Endothelial cell (in vitro differentiated cells): ENCODE results near the gene GPR146. TPM values are rescaled to one million over a fixed set of nuclear protein-coding genes. Genes with fewer than 3 reads are reported as not detected.
"Not testable (repeated sequence)": the region's sequence is repeated elsewhere in the genome, so short reads cannot be mapped to it uniquely, and the experiment has no call there.

Source experiments
- DNase-seq: peaks from one replicate; pipeline ENCODE4 v3.0.0; 2021; ENCODE audit warnings: low spot score
- H3K27ac Mint-ChIP-seq: one replicate; pipeline ENCODE4 v1.8.0; 2021; ENCODE audit warnings: mixed read lengths, inconsistent platforms; ENCODE audit not compliant: unreplicated experiment
- H3K27me3 Mint-ChIP-seq: one replicate; pipeline ENCODE4 v1.8.0; 2021; ENCODE audit warnings: mild to moderate bottlenecking, moderate library complexity, mixed read lengths, inconsistent platforms; ENCODE audit not compliant: unreplicated experiment
- H3K36me3 Mint-ChIP-seq: one replicate; pipeline ENCODE4 v1.8.0; 2021; ENCODE audit warnings: mild to moderate bottlenecking, low read depth, mixed read lengths, inconsistent platforms; ENCODE audit not compliant: unreplicated experiment
- H3K4me1 Mint-ChIP-seq: one replicate; pipeline ENCODE4 v1.8.0; 2021; ENCODE audit warnings: mild to moderate bottlenecking, mixed read lengths, inconsistent platforms; ENCODE audit not compliant: unreplicated experiment
- H3K4me3 Mint-ChIP-seq: one replicate; pipeline ENCODE4 v1.8.0; 2021; ENCODE audit warnings: mild to moderate bottlenecking, mixed read lengths, inconsistent platforms; ENCODE audit not compliant: unreplicated experiment
- H3K9me3 Mint-ChIP-seq: one replicate; pipeline ENCODE4 v1.8.0; 2021; ENCODE audit warnings: mixed read lengths, inconsistent platforms; ENCODE audit not compliant: unreplicated experiment
- CTCF ChIP-seq: fragments of 200-600 bp; sonication (generic); IDR thresholded peaks from one replicate; pipeline ENCODE4 v1.5.0; 2021; ENCODE audit warnings: antibody characterized with exemption; ENCODE audit not compliant: unreplicated experiment
- total RNA-seq: library from RNA; stranded (reverse); fragmentation: NEBNext Ultra II Directional; extraction: Animal tissue kit (Norgen Biotek cat#: 25700); gene quantifications from one replicate; pipeline ENCODE4 v1.2.1, GENCODE V29; 2021; ENCODE audit not compliant: unreplicated experiment

GPR146 gene
- total RNA-seq, 1 donor from 2014 or later = 8.1 TPM

- Mint-ChIP-seq H3K36me3 (peaks cover 5% of the 10 kb centered on the region), H3K27me3 (peaks cover 5% of the 10 kb centered on the region), H3K4me3 (no peak overlapping the region), H3K4me1 (no peaks in the 10 kb centered on the region), H3K9me3 (no peaks in the 10 kb centered on the region), H3K27ac (no peak overlapping the region)
- DNase-seq = no peak
- peak; percentile 34 for TF ChIP-seq CTCF
These were observed 46.6 kb upstream of the GPR146 start for GRCh38 chr7:997404-998395.

GRCh38 chr7:999149-999879 lies 45.0 kb upstream of the GPR146 start:
- Mint-ChIP-seq H3K4me3 (no peak overlapping the region), H3K27me3 (peaks cover 6% of the 10 kb centered on the region), H3K36me3 (peaks cover 5% of the 10 kb centered on the region), H3K4me1 (no peaks in the 10 kb centered on the region), H3K27ac (no peak overlapping the region), H3K9me3 (no peaks in the 10 kb centered on the region)
- no peak for TF ChIP-seq CTCF
- no peak for DNase-seq

- Mint-ChIP-seq H3K27ac (no peak overlapping the region), H3K4me1 (no peaks in the 10 kb centered on the region), H3K4me3 (no peak overlapping the region), H3K9me3 (no peaks in the 10 kb centered on the region), H3K27me3 (peaks cover 3% of the 10 kb centered on the region), H3K36me3 (peaks cover 5% of the 10 kb centered on the region)
- TF ChIP-seq CTCF = no peak
- DNase-seq = no peak
These were observed 44.1 kb upstream of the GPR146 start for GRCh38 chr7:999941-1000935.

DNA sequence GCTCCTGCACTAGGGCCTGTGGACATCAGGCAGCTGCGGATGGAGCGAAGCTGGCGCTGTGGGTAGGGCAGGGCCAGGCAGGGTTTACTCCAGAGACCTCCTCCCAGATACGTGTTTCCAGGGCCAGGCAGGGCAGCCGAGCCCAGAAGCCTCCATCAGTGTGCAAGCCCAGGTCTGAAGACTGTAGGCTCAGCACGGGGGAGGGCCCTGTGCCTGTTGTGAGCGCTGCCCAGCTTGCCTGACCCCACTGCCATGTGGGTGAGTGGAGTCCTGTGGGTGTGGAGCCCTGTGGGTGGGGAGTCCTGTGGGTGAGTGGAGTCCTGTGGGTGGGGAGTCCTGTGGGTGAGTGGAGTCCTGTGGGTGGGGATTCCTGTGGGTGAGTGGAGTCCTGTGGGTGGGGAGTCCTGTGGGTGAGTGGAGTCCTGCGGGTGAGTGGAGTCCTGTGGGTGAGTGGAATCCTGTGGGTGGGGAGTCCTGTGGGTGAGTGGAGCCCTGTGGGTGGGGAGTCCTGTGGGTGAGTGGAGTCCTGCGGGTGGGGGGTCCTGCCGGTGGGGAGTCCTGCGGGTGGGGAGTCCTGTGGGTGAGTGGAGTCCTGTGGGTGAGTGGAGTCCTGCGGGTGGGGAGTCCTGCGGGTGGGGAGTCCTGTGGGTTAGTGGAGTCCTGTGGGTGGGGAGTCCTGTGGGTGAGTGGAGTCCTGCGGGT lies 43.1 kb upstream of the GPR146 start:
- not testable (repeated sequence) for H3K36me3 Mint-ChIP-seq, H3K4me1 Mint-ChIP-seq, H3K27me3 Mint-ChIP-seq, DNase-seq, H3K9me3 Mint-ChIP-seq, H3K27ac Mint-ChIP-seq, H3K4me3 Mint-ChIP-seq

DNA sequence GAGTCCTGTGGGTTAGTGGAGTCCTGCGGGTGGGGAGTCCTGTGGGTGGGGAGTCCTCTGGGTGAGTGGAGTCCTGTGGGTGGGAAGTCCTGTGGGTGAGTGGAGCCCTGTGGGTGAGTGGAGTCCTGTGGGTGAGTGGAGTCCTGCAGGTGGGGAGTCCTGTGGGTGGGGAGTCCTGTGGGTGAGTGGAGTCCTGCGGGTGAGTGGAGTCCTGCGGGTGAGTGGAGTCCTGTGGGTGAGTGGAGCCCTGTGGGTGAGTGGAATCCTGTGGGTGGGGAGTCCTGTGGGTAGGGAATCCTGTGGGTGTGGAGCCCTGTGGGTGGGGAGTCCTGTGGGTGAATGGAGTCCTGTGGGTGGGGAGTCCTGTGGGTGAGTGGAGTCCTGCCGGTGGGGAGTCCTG lies 42.3 kb upstream of the GPR146 start:
- H3K36me3 Mint-ChIP-seq, DNase-seq, H3K27ac Mint-ChIP-seq, H3K4me1 Mint-ChIP-seq, H3K4me3 Mint-ChIP-seq, H3K9me3 Mint-ChIP-seq, H3K27me3 Mint-ChIP-seq: not testable (repeated sequence)

DNA sequence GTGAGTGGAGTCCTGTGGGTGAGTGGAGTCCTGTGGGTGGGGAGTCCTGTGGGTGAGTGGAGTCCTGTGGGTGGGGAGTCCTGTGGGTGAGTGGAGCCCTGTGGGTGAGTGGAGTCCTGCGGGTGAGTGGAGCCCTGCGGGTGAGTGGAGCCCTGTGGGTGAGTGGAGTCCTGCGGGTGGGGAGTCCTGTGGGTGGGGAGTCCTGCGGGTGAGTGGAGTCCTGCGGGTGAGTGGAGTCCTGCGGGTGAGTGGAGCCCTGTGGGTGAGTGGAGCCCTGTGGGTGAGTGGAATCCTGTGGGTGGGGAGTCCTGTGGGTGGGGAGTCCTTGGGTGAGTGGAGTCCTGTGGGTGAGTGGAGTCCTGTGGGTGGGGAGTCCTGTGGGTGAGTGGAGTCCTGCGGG lies 41.9 kb upstream of the GPR146 start:
- H3K4me3 Mint-ChIP-seq, DNase-seq, H3K27me3 Mint-ChIP-seq, H3K4me1 Mint-ChIP-seq, H3K9me3 Mint-ChIP-seq, H3K27ac Mint-ChIP-seq, H3K36me3 Mint-ChIP-seq: not testable (repeated sequence)
